GM11168 (cell line): ENCODE data around the gene IRGC.

ENCODE experiments used
- in situ Hi-C: fragments of 300-500 bp; cut with MboI; formaldehyde crosslinking; loops from one replicate; pipeline ENCODE4 v1.12.0; 2022; ENCODE audit warnings: low sequenced_read_pairs; ENCODE audit not compliant: unreplicated experiment

IRGC gene

GRCh38 chr19:43721469-43722048 lies 5.7 kb downstream of the IRGC start:
- in situ Hi-C loops = no loop called here

GRCh38 chr19:43723588-43723987 lies 7.7 kb downstream of the IRGC start:
- in situ Hi-C loops = no loop called here

- in situ Hi-C loops = no loop called here
Observed at GRCh38 chr19:43724896-43725295, 9.0 kb downstream of the IRGC start.

GRCh38 chr19:43725468-43725867 lies 9.6 kb downstream of the IRGC start:
- in situ Hi-C loops = no loop called here

- in situ Hi-C loops = no loop called here
Observed at GRCh38 chr19:43726736-43727592, 11.1 kb downstream of the IRGC start.

- in situ Hi-C loops = no loop called here
Observed at GRCh38 chr19:43727593-43727853, 11.6 kb downstream of the IRGC start.

- in situ Hi-C loops = no loop called here
Observed at GRCh38 chr19:43729919-43730318, 14.0 kb downstream of the IRGC start.

- in situ Hi-C loops = no loop called here
Observed at GRCh38 chr19:43731346-43731745, 15.5 kb downstream of the IRGC start.

- in situ Hi-C loops = no loop called here
Observed at GRCh38 chr19:43731846-43732245, 16.0 kb downstream of the IRGC start.

GRCh38 chr19:43735013-43735412 lies 19.1 kb downstream of the IRGC start:
- in situ Hi-C loops = no loop called here

- in situ Hi-C loops = no loop called here
Observed at GRCh38 chr19:43735957-43736356, 20.1 kb downstream of the IRGC start.

GRCh38 chr19:43738780-43739211 lies 22.9 kb downstream of the IRGC start:
- in situ Hi-C loops = no loop called here

- in situ Hi-C loops = no loop called here
Observed at GRCh38 chr19:43739439-43740235, 23.8 kb downstream of the IRGC start.

GRCh38 chr19:43741075-43741825 lies 25.4 kb downstream of the IRGC start:
- in situ Hi-C loops = no loop called here

- in situ Hi-C loops = no loop called here
Observed at GRCh38 chr19:43743059-43743458, 27.2 kb downstream of the IRGC start.

- in situ Hi-C loops = loop anchor here (5.0 kb wide), 1 partner anchor 35 kb away; the partner anchor contains the start of gene KCNN4
Observed at GRCh38 chr19:43747557-43748204, 31.8 kb downstream of the IRGC start.

GRCh38 chr19:43748205-43748594 lies 32.3 kb downstream of the IRGC start:
- in situ Hi-C loops = loop anchor here (5.0 kb wide), 1 partner anchor 34 kb away; the partner anchor contains the start of gene KCNN4

GRCh38 chr19:43748685-43749084 lies 32.8 kb downstream of the IRGC start:
- in situ Hi-C loops = loop anchor here (5.0 kb wide), 1 partner anchor 34 kb away; the partner anchor contains the start of gene KCNN4

- in situ Hi-C loops = loop anchor here (5.0 kb wide), 1 partner anchor 33 kb away; the partner anchor contains the start of gene KCNN4
Observed at GRCh38 chr19:43749152-43749551, 33.3 kb downstream of the IRGC start.

- in situ Hi-C loops = loop anchor here (5.0 kb wide), 1 partner anchor 32 kb away; the partner anchor contains the start of gene KCNN4
Observed at GRCh38 chr19:43749898-43750297, 34.0 kb downstream of the IRGC start.
